Measurements from ENCODE around the gene EPHB2.

Gene EPHB2

DNA sequence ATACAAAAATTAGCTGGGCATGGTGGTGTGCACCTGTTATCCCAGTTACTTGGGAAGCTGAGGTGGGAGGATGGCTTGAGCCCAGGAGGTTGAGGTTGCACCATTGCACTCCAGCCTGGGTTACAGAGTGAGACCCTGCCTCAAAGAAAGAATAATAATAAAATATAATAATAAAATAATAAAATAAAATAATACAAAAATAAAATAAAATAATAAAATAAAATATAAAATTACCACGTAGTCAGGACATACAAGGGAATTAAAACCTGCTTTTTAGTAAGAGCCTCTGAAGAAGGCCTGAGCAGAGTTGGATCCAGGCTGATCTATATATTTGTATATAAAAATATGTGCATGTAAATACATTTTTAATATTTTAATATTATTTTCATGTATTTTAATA lies 41.7 kb downstream of the EPHB2 start:
- DNase-seq = no peak

- no peak for DNase-seq
Measured at GRCh38 chr1:22753481-22753971, 42.9 kb downstream of the EPHB2 start.

DNA sequence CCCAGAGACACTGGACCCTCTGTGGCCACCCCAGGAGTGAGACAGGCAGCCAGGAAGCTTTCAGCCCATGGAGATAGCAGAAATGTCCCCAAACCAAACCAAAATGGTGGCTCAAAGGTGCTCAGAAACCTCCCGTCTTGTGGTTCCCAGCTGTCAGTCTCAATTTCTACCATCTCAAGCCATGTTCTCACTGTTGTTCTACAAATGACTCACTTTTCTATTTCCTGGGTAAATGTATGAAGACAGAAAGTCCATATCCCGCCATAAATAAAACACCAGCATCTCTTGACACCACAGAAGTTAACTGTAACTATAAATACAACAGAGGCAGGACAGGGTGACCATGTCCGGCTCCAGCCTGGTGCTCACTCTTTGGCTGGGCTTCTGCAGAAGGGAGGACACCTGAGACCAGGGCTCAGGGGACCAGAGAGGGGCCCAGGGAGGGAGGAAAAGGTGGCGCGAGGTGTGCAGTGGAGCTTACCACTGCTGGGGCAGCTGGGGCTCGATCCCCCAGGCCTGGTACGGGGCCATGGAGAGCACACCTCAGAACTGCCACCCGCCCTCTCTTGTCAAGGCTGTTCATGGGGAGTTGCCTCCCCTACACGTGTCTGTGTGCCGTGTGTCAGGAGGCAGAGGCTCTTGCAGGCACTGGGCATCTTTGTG lies 43.6 kb downstream of the EPHB2 start:
- no peak for DNase-seq

DNA sequence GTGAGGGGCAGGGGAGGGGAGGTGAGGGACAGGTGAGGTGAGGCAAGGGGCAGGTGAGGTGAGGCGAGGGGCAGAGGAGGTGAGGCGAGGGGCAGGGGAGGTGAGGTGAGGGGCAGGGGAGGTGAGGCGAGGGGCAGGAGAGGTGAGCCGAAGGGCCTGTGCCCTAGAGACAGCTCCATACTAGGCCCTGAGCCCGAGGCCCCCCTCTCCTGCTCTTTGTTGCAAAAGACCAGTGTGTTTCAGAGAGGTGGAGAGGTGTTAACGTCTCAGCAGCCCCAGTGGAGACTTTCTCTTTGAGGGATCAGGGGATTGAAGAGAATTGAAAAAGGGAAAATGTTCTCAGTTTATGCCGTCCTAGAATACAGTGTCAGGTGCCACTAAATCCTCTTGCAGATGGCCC lies 44.2 kb downstream of the EPHB2 start:
- no peak for DNase-seq

DNA sequence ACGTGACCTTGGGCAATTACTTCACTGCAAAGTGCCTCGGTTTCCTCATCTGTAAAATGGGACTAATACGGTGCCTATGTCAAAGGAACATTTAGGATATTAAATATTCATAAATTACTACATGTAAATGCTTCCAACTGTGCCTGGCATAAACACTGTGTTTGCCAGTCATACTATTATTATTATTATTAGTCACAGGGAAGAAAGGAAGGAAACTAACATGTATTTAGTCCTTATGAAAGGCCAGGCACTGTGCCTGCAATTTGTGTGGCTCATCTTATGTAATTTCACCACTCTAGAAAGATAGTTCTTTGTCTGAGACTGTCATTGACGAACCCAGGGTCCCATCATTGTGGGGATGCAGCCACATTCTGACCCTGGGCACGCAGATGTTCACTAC lies 45.0 kb downstream of the EPHB2 start:
- DNase-seq = no peak

GRCh38 chr1:22756125-22756735 lies 45.6 kb downstream of the EPHB2 start:
- no peak for DNase-seq

GRCh38 chr1:22760455-22760854 lies 49.8 kb downstream of the EPHB2 start:
- DNase-seq = no peak

DNA sequence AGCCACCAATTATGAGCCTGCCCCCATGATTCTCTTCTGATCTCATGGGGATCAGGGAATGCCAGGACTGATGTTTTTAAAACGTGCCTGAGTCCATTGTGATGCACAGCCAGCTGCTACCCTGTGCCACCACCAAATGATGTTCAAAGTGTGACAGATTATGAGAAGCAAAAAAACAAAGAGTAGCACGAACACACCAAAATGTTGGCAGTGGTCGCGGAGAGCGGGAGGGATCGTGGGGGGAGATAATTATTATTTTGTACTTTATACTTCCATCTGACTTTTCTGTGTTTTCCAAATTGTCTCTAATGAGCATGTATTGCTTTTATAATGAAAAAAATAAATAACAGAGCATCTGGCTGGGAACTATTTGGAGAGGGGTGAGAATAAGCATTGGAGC lies 50.5 kb downstream of the EPHB2 start:
- no peak for DNase-seq

DNA sequence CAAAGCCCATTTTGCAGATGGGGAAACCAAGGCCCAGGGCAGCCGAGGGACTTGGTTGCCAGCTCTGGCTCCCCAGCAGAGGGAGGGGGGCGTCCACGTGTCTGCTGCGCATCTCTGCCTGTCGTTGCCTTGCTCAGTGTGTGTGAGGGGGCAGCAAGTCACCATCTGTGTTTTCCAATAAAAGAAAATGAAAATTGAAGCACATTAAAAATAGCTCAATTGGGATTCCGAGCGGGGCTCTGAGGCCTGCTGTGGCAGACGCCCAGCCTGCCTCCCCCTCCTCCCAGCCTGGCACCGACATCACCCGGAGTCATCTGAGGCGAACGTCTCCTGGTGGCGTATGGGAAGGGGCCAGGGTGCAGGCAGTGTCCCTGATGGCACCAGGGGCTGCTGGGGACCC lies 51.2 kb downstream of the EPHB2 start:
- DNase-seq = no peak

- DNase-seq = no peak
Measured at GRCh38 chr1:22763487-22764200, 53.0 kb downstream of the EPHB2 start.

- no peak for DNase-seq
Measured at GRCh38 chr1:22767852-22768251, 57.2 kb downstream of the EPHB2 start.

DNA sequence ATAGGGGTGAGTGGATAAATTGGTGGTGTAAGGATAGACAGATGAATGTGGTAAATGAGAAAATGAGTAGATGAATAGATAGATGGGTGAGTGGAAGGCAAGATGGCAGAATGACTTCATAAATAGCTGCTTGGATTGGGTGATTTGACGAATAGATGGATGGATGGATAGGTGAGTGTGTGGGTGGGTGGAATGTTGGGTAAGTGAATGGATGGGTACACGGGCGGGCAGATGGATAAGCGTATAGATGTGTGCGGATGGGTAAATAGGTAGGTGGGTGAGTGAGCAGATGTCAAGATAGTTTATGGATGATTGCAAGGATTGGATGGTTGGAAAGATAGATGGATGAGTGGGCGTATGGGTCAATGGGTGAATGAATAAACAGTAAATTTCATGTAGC lies 59.3 kb downstream of the EPHB2 start:
- no peak for DNase-seq

DNA sequence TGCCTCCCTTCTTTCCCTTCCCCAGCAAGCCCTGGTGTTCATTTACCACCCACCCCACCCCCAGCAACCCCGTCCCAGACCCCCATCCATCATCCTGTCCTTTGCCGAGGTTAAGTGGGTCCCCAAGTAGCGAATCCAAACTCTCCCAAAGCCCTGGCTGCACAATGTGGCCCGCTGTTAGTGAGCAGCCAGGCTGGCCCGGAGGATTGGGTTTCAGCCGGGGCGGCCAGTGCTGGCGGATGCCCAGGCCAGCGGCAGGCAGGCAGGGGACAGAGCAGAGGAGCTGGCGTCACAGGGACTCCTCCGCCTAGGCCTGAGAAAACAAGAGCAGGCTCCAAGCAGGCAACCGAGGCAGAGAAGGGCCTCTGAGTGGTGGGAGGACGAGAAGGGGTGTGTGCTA lies 61.4 kb downstream of the EPHB2 start:
- no peak for DNase-seq

DNA sequence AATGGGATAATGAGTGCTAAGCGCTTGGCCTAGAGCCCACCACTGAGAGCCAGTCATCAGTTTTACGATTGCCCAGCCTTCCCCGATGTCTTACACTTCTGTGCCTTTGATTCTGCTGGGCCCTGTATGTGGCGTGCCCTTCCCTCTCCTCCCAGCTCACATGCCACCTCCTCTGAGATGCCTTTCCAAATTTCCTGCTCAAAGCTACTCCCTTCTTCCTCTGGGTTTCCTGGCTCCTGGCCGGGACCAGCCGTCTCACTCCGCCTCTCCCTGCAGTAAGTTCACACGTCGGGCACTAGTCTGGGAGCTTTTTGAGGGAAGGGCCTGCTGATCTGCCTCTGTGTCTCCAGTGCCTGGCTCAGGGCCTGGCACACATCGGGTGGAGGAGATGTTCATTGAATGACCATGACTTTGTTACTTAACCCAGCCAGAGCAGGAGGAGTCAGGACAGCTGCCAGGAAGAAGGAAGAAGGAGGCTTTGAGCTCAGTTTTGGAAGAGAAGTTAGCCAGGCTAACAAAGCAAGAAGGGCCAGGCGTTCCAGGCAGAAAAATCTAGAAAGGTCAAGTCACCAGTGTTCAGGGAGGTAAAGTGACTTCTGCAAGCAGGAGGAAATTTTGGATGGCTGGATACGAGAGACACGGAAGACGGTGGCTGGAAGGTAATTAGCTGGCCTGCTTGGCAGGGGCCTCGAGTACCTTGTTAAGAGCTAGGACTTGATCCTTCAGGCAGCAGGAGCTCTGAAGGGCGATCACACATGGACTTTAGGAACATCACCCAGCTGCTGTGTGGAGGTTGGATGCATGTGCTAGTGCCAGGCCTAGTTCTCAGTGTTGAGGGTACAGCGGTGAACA lies 63.6 kb downstream of the EPHB2 start:
- DNase-seq = no peak

DNA sequence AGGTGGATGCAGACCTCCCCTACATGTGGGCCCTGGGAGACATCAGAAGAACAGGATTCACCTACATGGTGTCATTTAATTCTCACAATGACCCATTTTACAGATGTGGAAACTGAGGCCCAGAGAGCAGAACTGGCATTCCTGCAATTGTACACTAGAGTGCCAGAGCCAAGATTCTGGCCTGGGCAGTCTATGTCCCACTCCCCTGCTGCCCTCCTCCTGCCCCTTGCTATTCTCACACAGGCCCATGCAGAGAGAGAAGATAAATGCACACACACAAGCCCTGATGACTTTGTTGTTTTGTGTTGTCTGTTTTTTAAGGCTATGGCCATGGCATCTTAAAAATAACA lies 64.2 kb downstream of the EPHB2 start:
- no peak for DNase-seq

GRCh38 chr1:22775478-22775877 lies 64.8 kb downstream of the EPHB2 start:
- DNase-seq = no peak

- DNase-seq = no peak
Measured at GRCh38 chr1:22776035-22776613, 65.5 kb downstream of the EPHB2 start.

GRCh38 chr1:22777388-22778057 lies 66.9 kb downstream of the EPHB2 start:
- no peak for DNase-seq

- DNase-seq = no peak
Measured at GRCh38 chr1:22778408-22778807, 67.8 kb downstream of the EPHB2 start.

- no peak for DNase-seq
Measured at GRCh38 chr1:22778862-22779520, 68.4 kb downstream of the EPHB2 start.

DNA sequence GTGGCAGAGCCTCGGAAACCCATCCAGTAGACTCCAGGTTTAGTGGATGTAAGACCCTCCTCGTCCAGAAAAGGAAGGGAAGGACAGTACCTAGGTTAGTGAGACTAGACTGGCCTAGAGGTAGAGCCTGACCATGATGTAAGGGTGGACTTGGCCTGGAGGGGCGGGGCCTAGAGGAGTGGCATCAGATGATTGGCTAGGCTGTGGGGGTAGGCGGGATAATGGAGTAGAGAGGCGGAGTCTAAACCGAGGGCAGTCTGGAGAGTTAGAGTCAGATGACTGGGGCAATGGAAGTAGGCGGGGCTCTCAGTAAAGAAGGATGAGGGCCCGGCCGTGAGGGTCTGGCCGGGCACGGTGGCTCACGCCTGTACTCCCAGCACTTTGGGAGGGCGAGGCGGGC lies 70.1 kb downstream of the EPHB2 start:
- DNase-seq = no peak

- DNase-seq = no peak
Measured at GRCh38 chr1:22781483-22781882, 70.8 kb downstream of the EPHB2 start.

All from GOT3 (cell line).